Heart left ventricle (tissue), 13 donors: ENCODE data around the gene TBX18.

ENCODE experiments used
- POLR2A ChIP-seq, 2 donors: fragments of 450-650 bp; IDR thresholded peaks; one replicate each; pipeline ENCODE4 v1.6.1; 2017; ENCODE audit warnings: antibody characterized with exemption in 2 of 2, mild to moderate bottlenecking in 2 of 2, moderate library complexity in 2 of 2
- TF ChIP-seq, protein P1 (sequence below), 12 donors: fragments of 200-600 bp; sonication (generic) in 4 of 12; IDR thresholded peaks; one replicate each; pipeline versions ENCODE4 v1.5.0 to v1.8.0; 2018 to 2022; ENCODE audit warnings: antibody characterized with exemption in 12 of 12, mild to moderate bottlenecking in 5 of 12
- donor health status: ischemic (EF 13 %, LVEDD 7.1; RV severe dilation, severe dysfunction).
- donor health status: DM: no; HTN: yes; CAD: no.
- donor health status: DM: no; HTN: no; CAD: no.
- donor health status: ischemic (EF 25% LVEDD 6.9; RV normal size, moderate dysfunction).
- donor health status: ischemic (EF 25% LVEDD 5.7; RV mildly dilated, moderate dysfunction).
- donor health status: ischemic (EF 35%, LVEDD 5.7; RV mildly dilated, moderate dysfunction).
- donor health status: nonischemic (EF 11% LVEDD 7.7; RV severe dilation, severe dysfunction).
- donor health status: DM: yes; HTN: yes; CAD: no.
- donor health status: PGD.
- donor health status: ischemic (EF 29% LVEDD 5.4; RV normal size, mild dysfunction).
- donor health status: nonischemic (EF 23%, LVEDD 6.1; RV moderate dilation, normal function).

- TF ChIP-seq, protein P1, sequence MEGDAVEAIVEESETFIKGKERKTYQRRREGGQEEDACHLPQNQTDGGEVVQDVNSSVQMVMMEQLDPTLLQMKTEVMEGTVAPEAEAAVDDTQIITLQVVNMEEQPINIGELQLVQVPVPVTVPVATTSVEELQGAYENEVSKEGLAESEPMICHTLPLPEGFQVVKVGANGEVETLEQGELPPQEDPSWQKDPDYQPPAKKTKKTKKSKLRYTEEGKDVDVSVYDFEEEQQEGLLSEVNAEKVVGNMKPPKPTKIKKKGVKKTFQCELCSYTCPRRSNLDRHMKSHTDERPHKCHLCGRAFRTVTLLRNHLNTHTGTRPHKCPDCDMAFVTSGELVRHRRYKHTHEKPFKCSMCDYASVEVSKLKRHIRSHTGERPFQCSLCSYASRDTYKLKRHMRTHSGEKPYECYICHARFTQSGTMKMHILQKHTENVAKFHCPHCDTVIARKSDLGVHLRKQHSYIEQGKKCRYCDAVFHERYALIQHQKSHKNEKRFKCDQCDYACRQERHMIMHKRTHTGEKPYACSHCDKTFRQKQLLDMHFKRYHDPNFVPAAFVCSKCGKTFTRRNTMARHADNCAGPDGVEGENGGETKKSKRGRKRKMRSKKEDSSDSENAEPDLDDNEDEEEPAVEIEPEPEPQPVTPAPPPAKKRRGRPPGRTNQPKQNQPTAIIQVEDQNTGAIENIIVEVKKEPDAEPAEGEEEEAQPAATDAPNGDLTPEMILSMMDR (IDR thresholded peaks at IDR 0.05): no peak
- TF ChIP-seq POLR2A (IDR thresholded peaks at IDR 0.05): no peak
These were observed 46.1 kb downstream of the TBX18 start for GRCh38 chr6:84718038-84718955.
